Tibial nerve (tissue), 4 donors: Measurements from ENCODE around the gene SPDYC. TPM values are rescaled to one million over a fixed set of nuclear protein-coding genes. Genes with fewer than 3 reads are reported as not detected.

Source experiments
- DNase-seq, 2 donors: peaks; one replicate each; pipeline ENCODE4 v3.0.0-alpha.2; 2019; ENCODE audit warnings: low spot score in 2 of 2
- H3K27ac ChIP-seq, 4 donors: fragments of 200-600 bp; sonication (generic) in 3 of 4; one replicate each; pipeline ENCODE4 v1.5.1; 2017 to 2019; ENCODE audit warnings: mild to moderate bottlenecking in 1 of 4
- H3K27me3 ChIP-seq, 2 donors: fragments of 200-600 bp; sonication (generic) in 1 of 2; one replicate each; pipeline versions ENCODE4 v1.5.1 to v1.6.0; 2017 to 2019
- H3K36me3 ChIP-seq, 3 donors: fragments of 200-600 bp; sonication (generic); one replicate each; pipeline ENCODE4 v1.5.1; 2018 to 2019
- H3K4me1 ChIP-seq, 4 donors: fragments of 200-600 bp; sonication (generic) in 3 of 4; one replicate each; pipeline ENCODE4 v1.5.1; 2017 to 2019
- H3K4me3 ChIP-seq, 4 donors: fragments of 200-600 bp; sonication (generic) in 3 of 4; one replicate each; pipeline ENCODE4 v1.5.1; 2017 to 2019; ENCODE audit warnings: mild to moderate bottlenecking in 1 of 4, moderate library complexity in 1 of 4
- H3K9me3 ChIP-seq, 4 donors: fragments of 200-600 bp; sonication (generic) in 3 of 4; one replicate each; pipeline ENCODE4 v1.5.1; 2017 to 2019
- CTCF ChIP-seq, 5 experiments: fragments of 200-600 bp in 3 of 5; fragments of 450-650 bp in 2 of 5; sonication (generic) in 3 of 5; IDR thresholded peaks; one replicate each; pipeline ENCODE4 v1.5.1; 2016 to 2019; ENCODE audit warnings: antibody characterized with exemption in 5 of 5, mild to moderate bottlenecking in 3 of 5, moderate library complexity in 2 of 5
- EP300 ChIP-seq, 2 donors: sonication (generic); formaldehyde crosslinking; IDR thresholded peaks; one replicate each; pipeline ENCODE4 v1.6.1; 2017; ENCODE audit warnings: antibody characterized with exemption in 2 of 2, mild to moderate bottlenecking in 1 of 2
- POLR2A ChIP-seq, 2 donors: fragments of 450-650 bp; IDR thresholded peaks; one replicate each; pipeline ENCODE4 v1.6.1; 2017; ENCODE audit warnings: antibody characterized with exemption in 2 of 2, mild to moderate bottlenecking in 2 of 2, moderate library complexity in 2 of 2
- WGBS, 2 donors: methylation state at CpG; one replicate each; pipeline ENCODE4 v1.1.5; 2018; 5-methylcytosine and 5-hydroxymethylcytosine counted together
- total RNA-seq, 4 donors: library from RNA; depleted of rRNA; stranded (reverse); fragments of >200 nt; gene quantifications; one replicate each; pipeline ENCODE4 v1.1.0, GENCODE V29; 2016

The SPDYC gene
- total RNA-seq, 4 donors from 2014 or later: not detected

- H3K27me3 ChIP-seq: no peaks in the 10 kb centered on the region
- 38% methylated on average over 14 to 23 of the region's 23 CpGs for WGBS, 2 donors
- DNase-seq: peak in 1 of 2 donors; percentile 16
- H3K4me1 ChIP-seq: peaks cover 0 to 40% (median 19%) of the 10 kb centered on the region in 4 donors
- peak overlapping the region; percentile 88 to 94 (median 89) for H3K27ac ChIP-seq
- no peak for TF ChIP-seq POLR2A (IDR thresholded peaks at IDR 0.05)
- TF ChIP-seq CTCF (IDR thresholded peaks at IDR 0.05): no peak
- no peak for TF ChIP-seq EP300 (IDR thresholded peaks at IDR 0.05)
- peaks cover 0 to 33% (median 8%) of the 10 kb centered on the region in 3 donors for H3K36me3 ChIP-seq
- H3K9me3 ChIP-seq: no peaks in the 10 kb centered on the region
- H3K4me3 ChIP-seq: peak overlapping the region; percentile 67 to 97 (median 84)
Observed at GRCh38 chr11:65182258-65183170, 12.5 kb downstream of the SPDYC start.

- TF ChIP-seq EP300 (IDR thresholded peaks at IDR 0.05) (no peak), POLR2A (IDR thresholded peaks at IDR 0.05) (no peak), CTCF (IDR thresholded peaks at IDR 0.05) (no peak)
- 67 to 69% methylated on average over 19 of the region's 19 CpGs for WGBS, 2 donors
- peaks cover 0 to 41% (median 8%) of the 10 kb centered on the region in 3 donors for H3K36me3 ChIP-seq
- H3K27ac ChIP-seq: peak overlapping the region in 3 of 4 donors; percentile 89 to 94 (median 89)
- no peak for DNase-seq
- peaks cover 0 to 40% (median 19%) of the 10 kb centered on the region in 4 donors for H3K4me1 ChIP-seq
- peak overlapping the region in 2 of 4 donors; percentile 78 to 90 for H3K4me3 ChIP-seq
- H3K27me3 ChIP-seq: no peaks in the 10 kb centered on the region
- no peaks in the 10 kb centered on the region for H3K9me3 ChIP-seq
Observed at GRCh38 chr11:65183201-65183891, 13.3 kb downstream of the SPDYC start.

GRCh38 chr11:65184146-65184545 is 14.1 kb downstream of the SPDYC start:
- peak overlapping the region in 2 of 4 donors; percentile 50 to 89 for H3K27ac ChIP-seq
- no peak overlapping the region for H3K4me3 ChIP-seq
- H3K9me3 ChIP-seq: no peaks in the 10 kb centered on the region
- DNase-seq: no peak
- no peaks in the 10 kb centered on the region for H3K27me3 ChIP-seq
- H3K4me1 ChIP-seq: peaks cover 0 to 40% (median 19%) of the 10 kb centered on the region in 4 donors
- peaks cover 0 to 49% (median 9%) of the 10 kb centered on the region in 3 donors for H3K36me3 ChIP-seq
- TF ChIP-seq EP300 (IDR thresholded peaks at IDR 0.05) (no peak), CTCF (IDR thresholded peaks at IDR 0.05) (no peak), POLR2A (IDR thresholded peaks at IDR 0.05) (no peak)
- WGBS, 2 donors: 44 to 54% methylated on average over 21 to 22 of the region's 22 CpGs

- TF ChIP-seq EP300 (IDR thresholded peaks at IDR 0.05): no peak
- no peak for TF ChIP-seq POLR2A (IDR thresholded peaks at IDR 0.05)
- H3K9me3 ChIP-seq: no peaks in the 10 kb centered on the region
- H3K27ac ChIP-seq: no peak overlapping the region
- H3K4me1 ChIP-seq: peaks cover 0 to 37% (median 19%) of the 10 kb centered on the region in 4 donors
- H3K4me3 ChIP-seq: no peak overlapping the region
- 77 to 82% methylated on average over 2 of the region's 2 CpGs for WGBS, 2 donors
- H3K36me3 ChIP-seq: peaks cover 0 to 60% (median 20%) of the 10 kb centered on the region in 3 donors
- no peak for DNase-seq
- H3K27me3 ChIP-seq: no peaks in the 10 kb centered on the region
Observed at GRCh38 chr11:65185171-65185570, 15.1 kb downstream of the SPDYC start.

- H3K4me1 ChIP-seq: peaks cover 0 to 30% (median 14%) of the 10 kb centered on the region in 4 donors
- DNase-seq: no peak
- H3K9me3 ChIP-seq: no peaks in the 10 kb centered on the region
- 80 to 83% methylated on average over 16 to 18 of the region's 18 CpGs for WGBS, 2 donors
- TF ChIP-seq CTCF (IDR thresholded peaks at IDR 0.05) (no peak), POLR2A (IDR thresholded peaks at IDR 0.05) (no peak), EP300 (IDR thresholded peaks at IDR 0.05) (no peak)
- no peak overlapping the region for H3K27ac ChIP-seq
- H3K36me3 ChIP-seq: peaks cover 0 to 67% (median 23%) of the 10 kb centered on the region in 3 donors
- no peak overlapping the region for H3K4me3 ChIP-seq
- no peaks in the 10 kb centered on the region for H3K27me3 ChIP-seq
Observed at GRCh38 chr11:65185869-65186341, 15.9 kb downstream of the SPDYC start.
